Loucy (cell line): Measurements from ENCODE around the gene DEPDC5.

Experiments used
- EZH2phosphoT487 ChIP-seq: fragments of 200-600 bp; IDR thresholded peaks from 2 replicates; pipeline ENCODE4 v1.6.1; 2018; ENCODE audit warnings: antibody characterized with exemption, mild to moderate bottlenecking, moderate library complexity, borderline replicate concordance
- TF ChIP-seq, protein P1 (sequence below): fragments of 200-600 bp; sonication (generic); conservative IDR thresholded peaks from 2 replicates; pipeline ENCODE4 v1.5.1; 2014; ENCODE audit warnings: mild to moderate bottlenecking, antibody characterized with exemption, low read length

DNA sequence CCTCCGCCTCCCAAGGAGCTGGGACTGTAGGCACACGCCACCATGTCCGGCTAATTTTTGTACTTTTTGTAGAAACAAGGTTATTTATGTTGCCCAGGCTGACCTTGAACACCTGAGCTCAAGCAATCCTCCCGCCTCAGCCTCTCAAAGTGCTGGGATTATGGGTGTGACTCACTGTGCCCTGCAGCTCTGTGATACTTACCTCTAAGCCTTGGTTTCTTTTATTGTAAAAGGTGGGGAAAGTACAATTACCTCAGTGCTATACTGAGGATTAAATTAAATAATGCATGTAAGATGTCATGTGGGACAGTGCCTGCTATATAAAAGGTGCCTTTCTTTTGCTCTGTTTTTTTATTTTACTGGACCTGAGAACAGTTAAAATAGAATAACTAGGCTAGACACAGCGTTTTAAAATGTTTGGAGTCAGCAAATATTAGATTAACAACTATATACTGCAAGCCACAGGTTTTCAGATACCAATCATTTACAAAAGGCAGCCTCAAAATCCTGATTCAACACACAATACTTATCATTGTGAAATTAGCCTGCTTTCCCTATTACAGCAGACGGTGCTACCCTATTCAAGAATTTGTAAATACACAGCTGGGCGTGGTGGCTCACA lies 33.9 kb upstream of the DEPDC5 start:
- TF ChIP-seq, protein P1, sequence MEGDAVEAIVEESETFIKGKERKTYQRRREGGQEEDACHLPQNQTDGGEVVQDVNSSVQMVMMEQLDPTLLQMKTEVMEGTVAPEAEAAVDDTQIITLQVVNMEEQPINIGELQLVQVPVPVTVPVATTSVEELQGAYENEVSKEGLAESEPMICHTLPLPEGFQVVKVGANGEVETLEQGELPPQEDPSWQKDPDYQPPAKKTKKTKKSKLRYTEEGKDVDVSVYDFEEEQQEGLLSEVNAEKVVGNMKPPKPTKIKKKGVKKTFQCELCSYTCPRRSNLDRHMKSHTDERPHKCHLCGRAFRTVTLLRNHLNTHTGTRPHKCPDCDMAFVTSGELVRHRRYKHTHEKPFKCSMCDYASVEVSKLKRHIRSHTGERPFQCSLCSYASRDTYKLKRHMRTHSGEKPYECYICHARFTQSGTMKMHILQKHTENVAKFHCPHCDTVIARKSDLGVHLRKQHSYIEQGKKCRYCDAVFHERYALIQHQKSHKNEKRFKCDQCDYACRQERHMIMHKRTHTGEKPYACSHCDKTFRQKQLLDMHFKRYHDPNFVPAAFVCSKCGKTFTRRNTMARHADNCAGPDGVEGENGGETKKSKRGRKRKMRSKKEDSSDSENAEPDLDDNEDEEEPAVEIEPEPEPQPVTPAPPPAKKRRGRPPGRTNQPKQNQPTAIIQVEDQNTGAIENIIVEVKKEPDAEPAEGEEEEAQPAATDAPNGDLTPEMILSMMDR = no peak
- no peak for TF ChIP-seq EZH2phosphoT487
